T-helper 2 cell (primary cell): ENCODE measurements around the gene HORMAD1.
"Not testable (repeated sequence)": the region's sequence is repeated elsewhere in the genome, so short reads cannot be mapped to it uniquely, and the experiment has no call there.

Experiments
- DNase-seq, 5 experiments: peaks; one replicate each; pipeline versions ENCODE4 v3.0.0 to v3.0.0-alpha.2; 2012 to 2022

HORMAD1 gene

GRCh38 chr1:150696995-150697927 lies 23.4 kb downstream of the HORMAD1 start, which contains the start of gene GOLPH3L:
TSS of gene GOLPH3L (minus strand) at chr1:150697154. CDS start at chr1:150694838, 2,316 bp downstream.
- DNase-seq, result peak; percentile 44 to 99 (median 81)

DNA sequence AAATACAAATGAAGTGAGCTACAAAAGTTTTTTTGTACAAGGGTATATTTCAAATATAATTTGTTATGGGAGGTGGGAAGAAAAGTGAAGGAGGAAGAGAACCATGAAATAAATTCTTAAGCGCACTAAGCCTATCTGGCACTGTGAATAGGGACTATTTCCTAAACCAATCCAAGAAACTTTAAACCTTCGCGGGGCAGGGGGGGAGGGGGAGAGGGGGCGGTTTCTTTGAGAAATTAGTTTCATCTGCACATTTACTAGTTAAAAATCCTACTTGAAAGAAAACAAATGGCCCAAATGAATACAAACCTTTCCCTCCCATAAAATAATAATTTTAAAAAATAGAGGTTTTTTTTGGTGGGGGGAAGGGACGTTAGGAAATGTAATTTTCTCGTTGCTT lies 24.1 kb downstream of the HORMAD1 start:
- no peak for DNase-seq

DNA sequence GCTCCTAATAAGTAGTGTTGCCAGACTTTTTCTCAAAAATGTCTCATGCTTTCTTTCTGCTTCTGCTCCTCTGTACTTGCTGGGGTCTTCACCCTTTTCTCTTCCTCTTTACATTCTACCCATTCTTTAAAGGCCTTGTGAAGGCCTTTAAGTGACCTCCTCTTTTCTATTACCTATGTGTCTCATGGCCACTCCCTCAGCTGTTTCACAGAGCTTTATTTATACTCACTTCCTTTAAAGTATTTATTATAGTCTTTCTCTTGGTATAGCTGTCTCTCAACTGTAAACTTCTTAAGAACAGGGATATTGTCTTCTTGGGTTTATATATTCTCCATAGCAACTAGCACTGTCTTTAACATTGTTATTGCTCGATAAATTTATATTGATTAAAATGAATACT lies 24.5 kb downstream of the HORMAD1 start:
- no peak for DNase-seq

GRCh38 chr1:150695561-150695960 lies 25.1 kb downstream of the HORMAD1 start:
- DNase-seq, result no peak

- no peak for DNase-seq
These were observed 28.0 kb downstream of the HORMAD1 start for GRCh38 chr1:150692720-150693119.

DNA sequence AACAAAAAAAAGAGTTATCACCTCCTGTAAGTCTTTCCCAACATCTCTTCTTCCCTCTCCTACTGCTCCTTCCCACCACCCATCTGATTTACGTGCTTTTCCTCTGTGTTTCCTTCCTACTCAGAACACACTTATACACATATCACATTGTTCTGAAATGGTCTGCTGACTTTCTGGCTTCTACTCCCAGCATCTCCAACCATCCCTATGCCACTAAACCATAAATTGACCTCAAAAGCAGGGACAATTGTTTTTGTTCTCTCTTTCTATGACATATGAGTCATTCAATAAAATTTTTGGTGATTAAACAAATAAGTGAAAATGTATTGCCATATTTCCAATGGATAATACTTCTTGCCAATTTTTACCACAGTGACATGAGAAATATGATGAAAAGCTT lies 31.9 kb downstream of the HORMAD1 start:
- no peak for DNase-seq

DNA sequence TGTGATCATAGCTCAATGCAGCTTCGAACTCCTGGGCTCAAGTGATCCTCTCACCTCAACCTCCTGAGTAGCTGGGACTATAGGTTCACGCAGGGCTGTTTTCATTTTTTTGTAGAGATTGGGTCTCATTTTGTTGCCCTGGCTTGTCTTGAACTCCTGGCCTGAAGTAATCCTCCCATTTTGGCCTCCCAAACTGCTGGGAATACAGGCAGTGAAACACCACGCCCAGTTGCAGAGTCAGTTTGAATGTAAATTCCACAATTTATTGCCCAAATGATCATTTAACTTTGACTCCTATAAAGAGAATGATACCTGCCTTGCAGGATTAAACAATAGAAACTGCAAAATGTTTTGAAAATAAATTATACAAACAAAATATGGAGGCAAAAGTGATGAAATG lies 34.4 kb downstream of the HORMAD1 start:
- no peak for DNase-seq

GRCh38 chr1:150683914-150684313 lies 36.8 kb downstream of the HORMAD1 start:
- peak in 1 of 5 experiments; percentile 9 for DNase-seq

DNA sequence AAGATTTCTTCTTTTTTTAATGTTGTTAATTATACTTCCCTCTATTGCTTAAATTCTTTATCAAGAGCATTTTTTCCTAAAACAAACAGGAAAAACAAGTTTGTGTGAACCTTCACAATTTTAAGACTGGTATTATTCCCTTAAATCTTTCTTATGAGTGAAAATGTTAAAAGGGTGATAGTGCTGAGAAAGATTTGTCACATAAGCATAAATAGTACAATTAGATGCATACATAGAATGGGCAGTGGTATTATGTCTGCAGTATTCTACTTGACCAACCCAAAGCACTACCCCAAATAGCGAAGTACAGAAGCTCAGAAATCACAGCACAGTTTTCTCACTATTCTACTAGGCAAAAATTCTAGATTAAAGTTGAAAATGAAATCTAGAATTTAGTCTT lies 41.7 kb downstream of the HORMAD1 start:
- DNase-seq, result no peak

DNA sequence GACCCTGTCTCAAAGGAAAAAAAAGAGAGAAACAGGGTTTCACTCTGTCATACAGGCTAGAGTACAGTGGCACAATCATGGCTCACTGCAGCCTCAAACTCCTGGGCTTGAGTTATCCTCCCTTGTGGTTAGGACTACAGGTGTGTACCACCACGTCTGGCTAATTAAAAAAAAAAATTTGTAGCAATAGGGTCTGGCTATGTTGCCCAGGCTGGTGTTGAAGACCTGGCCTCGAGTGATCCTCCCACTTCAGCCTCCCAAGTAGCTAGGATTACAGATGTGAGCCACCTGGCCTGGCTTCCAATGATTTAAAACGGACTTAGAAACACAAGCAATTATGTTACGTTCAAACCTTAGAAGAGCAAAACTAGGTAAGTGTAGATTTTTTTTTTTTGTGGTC lies 45.8 kb downstream of the HORMAD1 start:
- no peak for DNase-seq

DNA sequence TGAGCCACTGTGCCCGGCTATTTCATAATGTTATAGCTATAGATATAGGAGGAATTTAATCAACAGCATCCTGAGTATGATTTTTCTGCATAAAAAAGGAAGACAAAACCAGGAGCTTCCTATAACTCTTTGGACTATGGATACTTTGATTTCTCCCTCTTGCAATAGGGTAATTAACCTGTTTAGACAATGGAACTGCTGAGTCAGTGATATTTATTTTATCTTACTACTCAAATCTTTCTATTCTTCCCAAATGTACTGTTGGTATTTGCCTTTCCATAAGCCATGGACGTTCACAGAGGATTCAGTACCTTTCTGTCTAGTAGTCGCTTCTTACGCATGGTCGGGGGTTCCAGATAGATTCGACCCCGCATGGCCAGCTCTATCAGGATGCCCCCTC lies 57.4 kb downstream of the HORMAD1 start:
- no peak for DNase-seq

DNA sequence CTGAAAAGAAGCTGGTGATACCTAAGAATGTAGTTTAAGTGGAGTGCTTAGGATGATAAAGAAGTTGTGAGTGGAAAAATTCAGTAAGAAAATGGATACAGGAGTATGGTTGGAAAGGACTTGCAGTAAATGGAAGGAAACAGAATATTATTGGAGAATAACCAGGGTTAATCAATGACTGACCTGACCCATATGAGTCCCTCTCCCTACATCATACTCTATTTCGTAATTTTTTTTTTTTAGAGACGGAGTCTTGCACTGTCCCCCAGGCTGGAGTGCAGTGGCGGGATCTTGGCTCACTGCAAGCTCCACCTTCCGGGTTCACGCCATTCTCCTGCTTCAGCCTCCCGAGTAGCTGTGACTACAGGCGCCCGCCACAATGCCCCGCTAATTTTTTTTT lies 57.9 kb downstream of the HORMAD1 start:
- DNase-seq, result no peak

DNA sequence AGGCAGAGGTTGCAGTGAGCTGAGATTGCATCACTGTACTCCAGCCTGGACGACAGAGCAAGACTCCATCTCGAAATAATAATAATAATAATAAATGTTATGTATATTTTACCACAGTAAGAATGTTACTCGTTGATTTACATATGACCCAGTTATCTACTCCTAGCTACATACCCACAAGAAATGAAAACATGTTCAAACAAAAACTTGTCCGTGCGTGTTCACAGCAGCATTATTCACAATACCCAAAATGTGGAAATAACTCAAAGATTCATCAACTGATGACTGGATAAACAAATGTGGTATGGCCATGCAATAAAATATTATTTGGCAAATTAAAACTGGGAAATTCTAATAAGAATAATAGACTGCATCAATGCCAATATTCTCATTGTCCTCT lies 59.5 kb downstream of the HORMAD1 start:
- no peak for DNase-seq

DNA sequence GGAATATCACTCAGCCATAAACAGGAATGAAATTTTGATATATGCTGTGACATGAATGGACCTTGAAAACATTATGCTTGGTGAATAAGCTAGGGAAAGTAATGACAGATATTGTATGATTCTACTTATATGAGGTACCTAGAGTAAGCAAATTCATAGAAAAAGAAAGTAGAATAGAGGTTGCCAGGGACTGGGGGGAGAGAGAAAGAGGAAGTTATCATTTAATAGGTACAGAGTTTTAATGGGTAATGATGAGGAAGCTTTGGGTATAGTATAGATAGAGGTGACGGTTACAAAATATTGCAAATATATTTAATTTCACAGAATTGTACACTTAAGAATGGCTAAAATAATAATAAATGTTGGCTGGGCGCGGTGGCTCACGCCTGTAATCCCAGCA lies 60.1 kb downstream of the HORMAD1 start:
- DNase-seq, result no peak

DNA sequence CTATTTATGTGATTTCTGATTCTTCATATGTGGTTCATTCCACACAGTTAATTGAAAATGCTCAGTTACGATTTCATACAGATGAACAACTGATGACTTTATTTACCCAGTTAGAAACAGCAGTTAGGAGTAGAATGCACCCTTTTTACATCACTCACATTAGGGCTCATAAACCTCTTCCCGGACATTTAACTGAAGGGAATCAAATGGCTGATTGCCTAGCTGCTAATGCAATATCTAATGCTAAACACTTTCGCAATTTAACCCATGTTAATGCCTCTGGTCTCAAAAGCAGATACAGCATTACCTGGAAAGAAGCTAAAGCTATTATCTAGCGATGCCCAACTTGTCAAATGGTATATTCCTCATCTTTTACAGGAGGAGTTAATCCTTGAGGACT lies 63.6 kb downstream of the HORMAD1 start:
- DNase-seq, result not testable (repeated sequence)

DNA sequence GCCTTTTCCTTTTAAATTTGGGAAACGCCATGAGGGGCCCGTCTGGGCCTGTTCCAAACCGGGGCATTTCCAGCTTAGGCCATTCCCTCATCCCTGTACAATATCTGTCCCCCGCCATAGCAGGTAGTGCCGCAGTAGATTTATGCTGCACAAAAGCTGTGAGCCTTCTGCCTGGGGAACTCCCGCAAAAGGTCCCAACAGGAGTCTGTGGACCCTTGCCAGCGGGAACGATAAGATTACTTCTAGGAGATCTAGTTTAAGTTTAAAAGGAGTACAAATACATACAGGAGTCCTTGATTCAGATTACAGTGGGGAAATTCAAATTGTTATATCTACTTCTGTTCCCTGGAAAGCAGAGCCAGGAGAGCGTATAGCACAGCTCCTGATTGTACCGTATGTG lies 66.1 kb downstream of the HORMAD1 start:
- DNase-seq, result not testable (repeated sequence)

- no peak for DNase-seq
These were observed 70.5 kb downstream of the HORMAD1 start for GRCh38 chr1:150650193-150650592.

GRCh38 chr1:150649441-150650075 lies 71.1 kb downstream of the HORMAD1 start:
- no peak for DNase-seq
